WERI-Rb-1 (cell line): ENCODE measurements around the gene SYNDIG1.

Experiments
- DNase-seq: peaks from one replicate; pipeline ENCODE4 v3.0.0-alpha.2; 2020
- H3K27ac ChIP-seq: fragments of 250-450 bp; sonication (Bioruptor Pico); 2 replicates; pipeline ENCODE4 v1.5.1; 2020; ENCODE audit warnings: mild to moderate bottlenecking, moderate library complexity
- H3K27me3 ChIP-seq: fragments of 250-450 bp; sonication (Bioruptor Pico); 2 replicates; pipeline ENCODE4 v1.5.1; 2021; ENCODE audit warnings: mild to moderate bottlenecking, low read depth, moderate library complexity; ENCODE audit not compliant: insufficient read depth, severe bottlenecking
- H3K36me3 ChIP-seq: fragments of 250-450 bp; sonication (Bioruptor Pico); 2 replicates; pipeline ENCODE4 v1.5.1; 2020; ENCODE audit warnings: mild to moderate bottlenecking, moderate library complexity
- H3K4me3 ChIP-seq: 2 replicates; pipeline ENCODE4 v1.5.1; 2011; ENCODE audit warnings: low read depth, mild to moderate bottlenecking, control low read depth, low read length
- H3K9me3 ChIP-seq: fragments of 250-450 bp; sonication (Bioruptor Pico); 2 replicates; pipeline ENCODE4 v1.5.1; 2021; ENCODE audit warnings: mild to moderate bottlenecking, moderate library complexity; ENCODE audit not compliant: severe bottlenecking
- CTCF ChIP-seq: IDR thresholded peaks from 2 replicates; pipeline ENCODE4 v1.5.1; 2011; ENCODE audit warnings: low read depth, mild to moderate bottlenecking, control low read depth, inconsistent platforms, low read length

SYNDIG1 gene

GRCh38 chr20:24638591-24639548 lies 169.4 kb downstream of the SYNDIG1 start:
- H3K27ac ChIP-seq: no peak overlapping the region
- H3K4me3 ChIP-seq: no peak overlapping the region
- H3K27me3 ChIP-seq: no peaks in the 10 kb centered on the region
- TF ChIP-seq CTCF: no peak
- H3K36me3 ChIP-seq: no peaks in the 10 kb centered on the region; the same call in 1 of the 2 replicates
- no peak for DNase-seq
- no peaks in the 10 kb centered on the region for H3K9me3 ChIP-seq

- TF ChIP-seq CTCF: no peak
- H3K27ac ChIP-seq: no peak overlapping the region
- no peak overlapping the region for H3K4me3 ChIP-seq
- H3K27me3 ChIP-seq: no peaks in the 10 kb centered on the region
- no peaks in the 10 kb centered on the region for H3K9me3 ChIP-seq
- DNase-seq: no peak
- no peaks in the 10 kb centered on the region; the same call in 1 of the 2 replicates for H3K36me3 ChIP-seq
These were observed 170.8 kb downstream of the SYNDIG1 start for GRCh38 chr20:24640276-24640675.

- Histone ChIP-seq H3K9me3 (no peaks in the 10 kb centered on the region), H3K27ac (no peak overlapping the region), H3K4me3 (no peak overlapping the region), H3K27me3 (no peaks in the 10 kb centered on the region), H3K36me3 (no peaks in the 10 kb centered on the region)
- TF ChIP-seq CTCF: no peak
- no peak for DNase-seq
These were observed 171.3 kb downstream of the SYNDIG1 start for GRCh38 chr20:24640686-24641085.

- H3K9me3 ChIP-seq: no peaks in the 10 kb centered on the region
- H3K36me3 ChIP-seq: no peaks in the 10 kb centered on the region
- DNase-seq: no peak
- no peak overlapping the region for H3K27ac ChIP-seq
- no peaks in the 10 kb centered on the region for H3K27me3 ChIP-seq
- TF ChIP-seq CTCF: no peak
- H3K4me3 ChIP-seq: no peak overlapping the region
These were observed 174.6 kb downstream of the SYNDIG1 start for GRCh38 chr20:24643731-24644626.

- Histone ChIP-seq H3K27ac (peak overlapping the region; percentile 76), H3K36me3 (no peaks in the 10 kb centered on the region), H3K9me3 (no peaks in the 10 kb centered on the region), H3K27me3 (no peaks in the 10 kb centered on the region), H3K4me3 (no peak overlapping the region)
- no peak for DNase-seq
- no peak for TF ChIP-seq CTCF
These were observed 176.9 kb downstream of the SYNDIG1 start for GRCh38 chr20:24646321-24646720.
